Ovary (tissue), 3 donors: ENCODE results near the gene PBRM1.

ENCODE experiments used
- CTCF ChIP-seq, 3 donors: fragments of 450-650 bp in 2 of 3; fragments of 200-600 bp in 1 of 3; IDR thresholded peaks; one replicate each; pipeline versions ENCODE4 v1.5.1 to v1.8.0; 2016 to 2022; ENCODE audit warnings: antibody characterized with exemption in 3 of 3, mild to moderate bottlenecking in 1 of 3
- EP300 ChIP-seq: sonication (generic); formaldehyde crosslinking; IDR thresholded peaks from one replicate; pipeline ENCODE4 v1.6.1; 2017; ENCODE audit warnings: antibody characterized with exemption
- POLR2A ChIP-seq: fragments of 450-650 bp; IDR thresholded peaks from one replicate; pipeline ENCODE4 v1.6.1; 2017; ENCODE audit warnings: antibody characterized with exemption, mild to moderate bottlenecking, moderate library complexity
- donor health status: DM: no; HTN: no; CAD: no.

DNA sequence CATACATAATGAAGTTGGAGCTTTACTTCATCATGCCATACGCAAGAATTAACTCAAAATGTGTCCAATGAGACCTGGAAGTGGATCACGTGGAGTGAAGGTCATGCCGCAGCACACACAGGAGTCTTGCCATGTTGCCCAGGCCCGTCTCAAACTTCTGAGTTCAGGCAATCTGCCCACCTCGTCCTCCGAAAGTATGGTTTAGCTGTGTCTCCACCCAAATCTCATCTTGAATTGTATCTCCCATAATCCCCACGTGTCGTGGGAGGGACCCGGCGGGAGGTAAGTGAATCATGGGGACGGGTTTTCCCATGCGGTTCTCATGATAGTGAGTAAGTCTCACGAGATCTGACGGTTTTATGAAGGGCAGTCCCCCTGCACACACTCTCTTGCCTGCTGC is 45.9 kb upstream of the PBRM1 start:
- TF ChIP-seq CTCF (IDR thresholded peaks at IDR 0.05), result no peak
- no peak for TF ChIP-seq EP300
- no peak for TF ChIP-seq POLR2A
